ENCODE measurements around the gene MAFG. TPM values are rescaled to one million over a fixed set of nuclear protein-coding genes. Genes with fewer than 3 reads are reported as not detected.

MAFG gene
- total RNA-seq, 1 experiment from 2014 or later: 31.4 TPM

DNA sequence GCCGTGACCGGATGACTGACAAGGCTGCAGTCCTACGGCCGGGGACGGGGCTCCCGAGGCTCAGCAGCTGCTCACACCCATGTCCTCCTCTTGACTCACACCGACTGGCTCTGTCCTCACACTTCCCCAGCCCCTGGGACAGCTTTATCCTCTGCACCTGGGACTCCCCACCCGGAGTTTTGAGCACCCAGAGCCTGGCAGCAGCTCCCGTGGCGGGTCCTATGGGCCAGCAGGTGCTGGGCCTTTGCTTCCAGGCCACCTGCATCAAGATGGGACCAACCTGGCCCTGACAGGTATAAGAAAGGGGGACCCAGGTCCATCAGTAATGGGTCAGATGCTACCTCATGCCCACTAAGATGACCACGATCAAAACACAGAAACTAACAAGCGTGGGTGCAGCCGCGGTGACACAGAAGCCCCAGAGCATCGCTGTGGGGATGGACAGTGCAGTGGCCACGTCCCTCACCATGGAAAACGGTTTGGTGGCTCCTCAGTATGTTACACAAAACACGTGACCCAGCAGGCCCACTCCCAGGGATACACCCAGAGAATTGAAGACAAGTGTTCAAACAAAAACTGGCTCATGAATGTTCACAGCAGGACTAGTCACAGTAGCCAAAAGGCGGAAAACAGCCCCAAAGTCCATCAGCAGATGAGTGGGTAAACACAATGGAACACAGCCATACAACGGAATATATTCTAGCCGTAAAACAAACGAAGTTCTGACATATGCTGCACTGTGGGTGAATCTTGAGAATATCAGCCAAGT lies 36.7 kb upstream of the MAFG start:
- WGBS (ENCODE audit: extremely low coverage, insufficient read length, low lambda C conversion rate): no CpG with 5 or more reads among the region's 22 CpGs
- Mint-ChIP-seq H3K27ac (no peak overlapping the region), H3K27me3 (ENCODE audit: low read depth) (peaks cover 77% of the 10 kb centered on the region), H3K36me3 (ENCODE audit: insufficient read depth in 1 of 3, low read depth in 3 of 3) (no peaks in the 10 kb centered on the region), H3K9me3 (no peaks in the 10 kb centered on the region), H3K4me3 (no peak overlapping the region; a peak in 1 of 5 replicates), H3K4me1 (peaks cover 13 to 25% of the 10 kb centered on the region in 2 experiments)
- no peak overlapping the region for H2BK12ac ChIP-seq (ENCODE audit: insufficient read length, low read depth, low read length)
- H3T11ph ChIP-seq (ENCODE audit: low read length): no peak overlapping the region
- no peak overlapping the region for H2BK20ac ChIP-seq (ENCODE audit: low read depth, low read length, poor library complexity, severe bottlenecking)
- H3K4me1 ChIP-seq (ENCODE audit: insufficient read depth, low read length): peaks cover 2% of the 10 kb centered on the region; the same call in 1 of the 2 replicates
- H2BK5ac ChIP-seq (ENCODE audit: insufficient read length, low read length): no peak overlapping the region
- no peak overlapping the region for H2BK120ac ChIP-seq (ENCODE audit: low read depth, low read length, poor library complexity, severe bottlenecking)
- no peak overlapping the region for H3K23ac ChIP-seq (ENCODE audit: insufficient read length, low read depth, low read length)
- no peaks in the 10 kb centered on the region for H3K9me3 ChIP-seq (ENCODE audit: control insufficient read depth, low read depth, low read length)
- H3K4me2 ChIP-seq (ENCODE audit: insufficient read depth, insufficient read length, low read length): no peak overlapping the region
- no peak overlapping the region for H3K9ac ChIP-seq (ENCODE audit: extremely low read depth, insufficient read length, low read length)
- H4K8ac ChIP-seq (replicated peaks; ENCODE audit: insufficient read length, low read depth, low read length): no peak overlapping the region
- H3K14ac ChIP-seq (ENCODE audit: insufficient read depth, low read length): no peak overlapping the region
- H4K20me1 ChIP-seq (ENCODE audit: control insufficient read depth, insufficient read depth, insufficient read length): no peaks in the 10 kb centered on the region
- no peak overlapping the region for H4K5ac ChIP-seq (ENCODE audit: insufficient read length, low read depth, low read length)
- H3K23me2 ChIP-seq (ENCODE audit: insufficient read length, low read depth, low read length, poor library complexity, severe bottlenecking): peaks cover 3% of the 10 kb centered on the region
- no peak overlapping the region for H3K4ac ChIP-seq (ENCODE audit: low read depth, low read length)
- no peak overlapping the region for H3K56ac ChIP-seq (ENCODE audit: insufficient read length, low read depth, low read length)
- H3K27me3 ChIP-seq (ENCODE audit: insufficient read depth, low read length): peaks cover 28% of the 10 kb centered on the region; the same call in 1 of the 2 replicates
- TF ChIP-seq, protein P1, sequence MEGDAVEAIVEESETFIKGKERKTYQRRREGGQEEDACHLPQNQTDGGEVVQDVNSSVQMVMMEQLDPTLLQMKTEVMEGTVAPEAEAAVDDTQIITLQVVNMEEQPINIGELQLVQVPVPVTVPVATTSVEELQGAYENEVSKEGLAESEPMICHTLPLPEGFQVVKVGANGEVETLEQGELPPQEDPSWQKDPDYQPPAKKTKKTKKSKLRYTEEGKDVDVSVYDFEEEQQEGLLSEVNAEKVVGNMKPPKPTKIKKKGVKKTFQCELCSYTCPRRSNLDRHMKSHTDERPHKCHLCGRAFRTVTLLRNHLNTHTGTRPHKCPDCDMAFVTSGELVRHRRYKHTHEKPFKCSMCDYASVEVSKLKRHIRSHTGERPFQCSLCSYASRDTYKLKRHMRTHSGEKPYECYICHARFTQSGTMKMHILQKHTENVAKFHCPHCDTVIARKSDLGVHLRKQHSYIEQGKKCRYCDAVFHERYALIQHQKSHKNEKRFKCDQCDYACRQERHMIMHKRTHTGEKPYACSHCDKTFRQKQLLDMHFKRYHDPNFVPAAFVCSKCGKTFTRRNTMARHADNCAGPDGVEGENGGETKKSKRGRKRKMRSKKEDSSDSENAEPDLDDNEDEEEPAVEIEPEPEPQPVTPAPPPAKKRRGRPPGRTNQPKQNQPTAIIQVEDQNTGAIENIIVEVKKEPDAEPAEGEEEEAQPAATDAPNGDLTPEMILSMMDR (conservative IDR thresholded peaks at IDR 0.05): no peak
- H4K91ac ChIP-seq (ENCODE audit: insufficient read length, low read depth, low read length): no peak overlapping the region
- H3K79me2 ChIP-seq (ENCODE audit: insufficient read depth, low read length): no peaks in the 10 kb centered on the region
- no peak for DNase-seq
- H3K18ac ChIP-seq (ENCODE audit: insufficient read length, low read depth, low read length): no peak overlapping the region
- no peaks in the 10 kb centered on the region for H3K79me1 ChIP-seq (ENCODE audit: insufficient read depth, low read depth, low read length, poor library complexity, severe bottlenecking)
- H2BK15ac ChIP-seq (ENCODE audit: low read depth, low read length): no peak overlapping the region
- H2AK5ac ChIP-seq (ENCODE audit: insufficient read length, low read length): no peak overlapping the region
- H3K27ac ChIP-seq (ENCODE audit: insufficient read length, low read depth, low read length): no peak overlapping the region
- no peak overlapping the region for H2AFZ ChIP-seq (ENCODE audit: low read length)

Measured in H9 (cell line).